HEK293T (cell line): ENCODE data around the gene MAP4K4.

Experiments used
- CTCF ChIA-PET: fragments of 350-600 bp; formaldehyde crosslinking; extraction: SDS; loops from one replicate; lab custom pipeline; 2021; ENCODE audit warnings: antibody characterized with exemption, inconsistent platforms; lab: Yijun Ruan, JAX
- POLR2A ChIA-PET: fragments of 350-600 bp; formaldehyde crosslinking; extraction: SDS; loops from one replicate; lab custom pipeline; 2020; ENCODE audit warnings: antibody characterized with exemption, inconsistent platforms; lab: Yijun Ruan, JAX
- DNase-seq: peaks from one replicate; pipeline ENCODE4 v3.0.0; 2012; ENCODE audit warnings: mixed read lengths; ENCODE audit errors: extremely low spot score
- ARNT ChIP-seq: fragments of 450-650 bp; IDR thresholded peaks from 2 replicates; pipeline ENCODE4 v1.6.1; 2017; ENCODE audit warnings: mild to moderate bottlenecking
- BHLHE40 ChIP-seq: fragments of 450-650 bp; IDR thresholded peaks from 2 replicates; pipeline ENCODE4 v1.6.1; 2016; ENCODE audit warnings: mild to moderate bottlenecking, moderate library complexity, borderline replicate concordance
- CTBP1 ChIP-seq: fragments of 450-650 bp; IDR thresholded peaks from 2 replicates; pipeline ENCODE4 v1.6.1; 2016; ENCODE audit warnings: borderline replicate concordance
- ELF4 ChIP-seq: fragments of 450-650 bp; IDR thresholded peaks from 2 replicates; pipeline ENCODE4 v1.6.1; 2017; ENCODE audit warnings: antibody characterized with exemption
- FOXA1 ChIP-seq: fragments of 450-650 bp; IDR thresholded peaks from 2 replicates; pipeline ENCODE4 v1.6.1; 2016; ENCODE audit warnings: mild to moderate bottlenecking
- FOXK2 ChIP-seq: fragments of 450-650 bp; IDR thresholded peaks from 2 replicates; pipeline ENCODE4 v1.6.1; 2016; ENCODE audit warnings: mild to moderate bottlenecking
- FOXM1 ChIP-seq: fragments of 450-650 bp; IDR thresholded peaks from 2 replicates; pipeline ENCODE4 v1.6.1; 2017; ENCODE audit warnings: mild to moderate bottlenecking, borderline replicate concordance
- HDGF ChIP-seq: fragments of 450-650 bp; IDR thresholded peaks from 2 replicates; pipeline ENCODE4 v1.6.1; 2017; ENCODE audit warnings: antibody characterized with exemption, borderline replicate concordance
- L3MBTL2 ChIP-seq: fragments of 450-650 bp; conservative IDR thresholded peaks from 2 replicates; pipeline ENCODE4 v1.6.1; 2016; ENCODE audit warnings: mild to moderate bottlenecking
- LEF1 ChIP-seq: fragments of 450-650 bp; IDR thresholded peaks from 2 replicates; pipeline ENCODE4 v1.6.1; 2017; ENCODE audit warnings: mild to moderate bottlenecking, borderline replicate concordance
- NFRKB ChIP-seq: fragments of 450-650 bp; IDR thresholded peaks from 2 replicates; pipeline ENCODE4 v1.6.1; 2016; ENCODE audit warnings: mild to moderate bottlenecking, moderate library complexity
- PKNOX1 ChIP-seq: fragments of 450-650 bp; IDR thresholded peaks from 2 replicates; pipeline ENCODE4 v1.6.1; 2016
- SP1 ChIP-seq: fragments of 450-650 bp; IDR thresholded peaks from 2 replicates; pipeline ENCODE4 v1.6.1; 2017
- SUZ12 ChIP-seq: fragments of 450-650 bp; IDR thresholded peaks from 2 replicates; pipeline ENCODE4 v1.6.1; 2016; ENCODE audit warnings: mild to moderate bottlenecking
- TARDBP ChIP-seq: fragments of 450-650 bp; IDR thresholded peaks from 2 replicates; pipeline ENCODE4 v1.6.1; 2016
- ZNF384 ChIP-seq: fragments of 450-650 bp; IDR thresholded peaks from 2 replicates; pipeline ENCODE4 v1.6.1; 2016

The MAP4K4 gene

GRCh38 chr2:101781791-101782426, 84.4 kb downstream of the MAP4K4 start:
- ChIA-PET CTCF (interaction anchor here (2.4 kb wide), 1 partner anchor 41 kb away, joined by 6 read pairs; no protein-coding TSS in a partner anchor), POLR2A (no interaction called here)
- no peak for DNase-seq
- no peak for TF ChIP-seq HDGF
- no peak for TF ChIP-seq SP1
- TF ChIP-seq BHLHE40, result no peak
- no peak for TF ChIP-seq LEF1
- no peak for TF ChIP-seq ZNF384
- no peak for TF ChIP-seq TARDBP
- TF ChIP-seq NFRKB, result no peak
- TF ChIP-seq FOXK2, result no peak
- TF ChIP-seq ELF4, result no peak
- TF ChIP-seq ARNT, result no peak
- no peak for TF ChIP-seq CTBP1
- TF ChIP-seq FOXM1, result no peak
- TF ChIP-seq PKNOX1, result no peak
- TF ChIP-seq SUZ12, result no peak
- no peak for TF ChIP-seq L3MBTL2
- TF ChIP-seq FOXA1, result no peak

GRCh38 chr2:101782427-101782792, 84.9 kb downstream of the MAP4K4 start:
- ChIA-PET CTCF (interaction anchor here (0.6 to 2.4 kb wide), 2 partner anchors 41 to 50 kb away, joined by 3 to 6 read pairs; no protein-coding TSS in a partner anchor), POLR2A (no interaction called here)
- TF ChIP-seq TARDBP, result no peak
- no peak for TF ChIP-seq BHLHE40
- TF ChIP-seq ARNT, result no peak
- no peak for TF ChIP-seq L3MBTL2
- no peak for TF ChIP-seq CTBP1
- no peak for TF ChIP-seq NFRKB
- no peak for TF ChIP-seq PKNOX1
- TF ChIP-seq FOXK2, result no peak
- no peak for TF ChIP-seq LEF1
- no peak for TF ChIP-seq HDGF
- no peak for TF ChIP-seq ELF4
- DNase-seq, result no peak

- DNase-seq, result no peak
- CTCF ChIA-PET, result interaction anchor here (0.6 to 0.7 kb wide), 2 partner anchors 25 to 400 kb away, joined by 3 to 4 read pairs; partner anchors contain the start of gene CREG2
- POLR2A ChIA-PET, result no interaction called here
- TF ChIP-seq LEF1 (no peak), FOXA1 (no peak), BHLHE40 (no peak), TARDBP (no peak), ARNT (no peak), SP1 (no peak), FOXK2 (no peak), L3MBTL2 (no peak), HDGF (no peak), CTBP1 (no peak), FOXM1 (no peak), ELF4 (no peak), ZNF384 (no peak), SUZ12 (no peak), PKNOX1 (no peak), NFRKB (no peak)
These were observed 89.6 kb downstream of the MAP4K4 start for GRCh38 chr2:101787097-101787496.

- POLR2A ChIA-PET, result no interaction called here
These were observed 91.1 kb downstream of the MAP4K4 start for GRCh38 chr2:101788565-101788964.

More at GRCh38 chr2:101788565-101788964, 91.1 kb downstream of the MAP4K4 start:
- TF ChIP-seq LEF1 (no peak), TARDBP (no peak), ELF4 (no peak), ARNT (no peak), NFRKB (no peak), FOXM1 (no peak), SUZ12 (no peak), ZNF384 (no peak), CTBP1 (no peak), L3MBTL2 (no peak), FOXA1 (no peak), PKNOX1 (no peak), HDGF (no peak), BHLHE40 (no peak)
- DNase-seq, result no peak
- CTCF ChIA-PET, result interaction anchor here (0.6 kb wide), 1 partner anchor 19 kb away, joined by 6 read pairs; no protein-coding TSS in a partner anchor
